PFSK-1 (cell line): Measurements from ENCODE around the gene ADGRG3.

Experiments
- POLR2AphosphoS5 ChIP-seq: IDR thresholded peaks from 2 replicates; pipeline ENCODE4 v1.6.1; 2012; ENCODE audit warnings: low read depth, mild to moderate bottlenecking, control low read depth, low read length, moderate library complexity
- REST ChIP-seq, 2 experiments: IDR thresholded peaks; 2 replicates each; pipeline versions ENCODE4 v1.6.1 to v1.8.0; 2011 to 2012; ENCODE audit warnings: low read depth in 2 of 2, low read length in 2 of 2, control low read depth in 1 of 2, inconsistent platforms in 1 of 2, mild to moderate bottlenecking in 1 of 2, moderate library complexity in 1 of 2; ENCODE audit not compliant: insufficient read depth in 1 of 2
- TAF1 ChIP-seq: IDR thresholded peaks from 2 replicates; pipeline ENCODE4 v1.6.1; 2012; ENCODE audit warnings: low read length, control low read depth, borderline replicate concordance; ENCODE audit not compliant: insufficient read depth

GRCh38 chr16:57658130-57658877, 9.8 kb upstream of the ADGRG3 start:
- TF ChIP-seq TAF1, result no peak
- no peak for TF ChIP-seq REST (IDR thresholded peaks at IDR 0.05; ENCODE audit: insufficient read depth in 1 of 2, low read depth in 2 of 2, low read length in 2 of 2)
- TF ChIP-seq POLR2AphosphoS5, result no peak
